Upper lobe of right lung (tissue), 1 donor: ENCODE results near the gene GBA3. TPM values are rescaled to one million over a fixed set of nuclear protein-coding genes. Genes with fewer than 3 reads are reported as not detected.

ENCODE experiments used
- ATAC-seq: fragments of 200-7000 bp; cut with Tn5 transposase; one replicate; pipeline ENCODE4 v1.9.1; 2020; ENCODE audit warnings: mild to moderate bottlenecking, moderate library complexity
- DNase-seq: peaks from one replicate; pipeline ENCODE4 v3.0.0-alpha.2; 2020
- H3K27ac ChIP-seq: fragments of 200-600 bp; one replicate; pipeline ENCODE4 v1.8.0; 2022
- H3K27me3 ChIP-seq: fragments of 200-600 bp; one replicate; pipeline ENCODE4 v1.8.0; 2022; ENCODE audit warnings: mild to moderate bottlenecking
- H3K36me3 ChIP-seq: fragments of 200-600 bp; one replicate; pipeline ENCODE4 v1.8.0; 2022
- H3K4me1 ChIP-seq: fragments of 200-600 bp; one replicate; pipeline ENCODE4 v1.8.0; 2022
- H3K4me3 ChIP-seq: fragments of 200-600 bp; one replicate; pipeline ENCODE4 v1.8.0; 2022; ENCODE audit warnings: mild to moderate bottlenecking
- H3K9me3 ChIP-seq: fragments of 200-600 bp; one replicate; pipeline ENCODE4 v1.8.0; 2022
- intact Hi-C: fragments of 100-400 bp; cut with DNase I; formaldehyde crosslinking; loops from one replicate; pipeline ENCODE4 v1.11.0; 2022
- total RNA-seq: library from RNA; stranded (reverse); fragmentation: NEBNext Ultra II Directional; extraction: Animal tissue kit (Norgen Biotek cat#: 25700); gene quantifications from one replicate; pipeline ENCODE4 v1.2.1, GENCODE V29; 2021
- TF ChIP-seq, protein P1 (sequence below): fragments of 200-600 bp; IDR thresholded peaks from one replicate; pipeline ENCODE4 v1.8.0; 2022; ENCODE audit warnings: antibody characterized with exemption
- donor health status: DM: no; HTN: yes; CAD: no; lungs with severe emphysema.

GBA3 gene
- total RNA-seq, 1 donor from 2014 or later: 0.26 TPM

DNA sequence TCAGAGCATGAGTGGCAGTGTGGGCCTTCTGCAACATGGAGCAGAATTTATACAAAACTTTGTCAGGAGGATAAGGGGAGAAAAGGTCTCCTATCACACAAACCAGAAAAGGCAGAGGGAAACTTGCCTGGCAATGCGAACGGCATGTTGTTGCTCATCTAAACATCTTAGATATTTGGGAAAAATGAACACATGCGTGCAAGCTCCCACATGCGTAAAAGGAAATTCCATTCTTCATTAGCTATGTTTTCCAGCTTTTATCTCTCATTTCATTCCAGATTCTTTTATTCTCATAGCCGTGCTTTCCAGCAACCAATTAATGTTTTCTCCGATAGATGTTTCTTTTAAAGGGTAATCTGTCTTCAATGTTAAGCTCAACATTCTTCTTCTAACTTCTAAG, 31.3 kb upstream of the GBA3 start:
- TF ChIP-seq, protein P1, sequence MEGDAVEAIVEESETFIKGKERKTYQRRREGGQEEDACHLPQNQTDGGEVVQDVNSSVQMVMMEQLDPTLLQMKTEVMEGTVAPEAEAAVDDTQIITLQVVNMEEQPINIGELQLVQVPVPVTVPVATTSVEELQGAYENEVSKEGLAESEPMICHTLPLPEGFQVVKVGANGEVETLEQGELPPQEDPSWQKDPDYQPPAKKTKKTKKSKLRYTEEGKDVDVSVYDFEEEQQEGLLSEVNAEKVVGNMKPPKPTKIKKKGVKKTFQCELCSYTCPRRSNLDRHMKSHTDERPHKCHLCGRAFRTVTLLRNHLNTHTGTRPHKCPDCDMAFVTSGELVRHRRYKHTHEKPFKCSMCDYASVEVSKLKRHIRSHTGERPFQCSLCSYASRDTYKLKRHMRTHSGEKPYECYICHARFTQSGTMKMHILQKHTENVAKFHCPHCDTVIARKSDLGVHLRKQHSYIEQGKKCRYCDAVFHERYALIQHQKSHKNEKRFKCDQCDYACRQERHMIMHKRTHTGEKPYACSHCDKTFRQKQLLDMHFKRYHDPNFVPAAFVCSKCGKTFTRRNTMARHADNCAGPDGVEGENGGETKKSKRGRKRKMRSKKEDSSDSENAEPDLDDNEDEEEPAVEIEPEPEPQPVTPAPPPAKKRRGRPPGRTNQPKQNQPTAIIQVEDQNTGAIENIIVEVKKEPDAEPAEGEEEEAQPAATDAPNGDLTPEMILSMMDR: no peak
- ATAC-seq (no peak), DNase-seq (no peak)
- Histone ChIP-seq H3K4me1 (no peaks in the 10 kb centered on the region), H3K27ac (no peak overlapping the region), H3K4me3 (no peak overlapping the region), H3K9me3 (no peaks in the 10 kb centered on the region), H3K27me3 (no peaks in the 10 kb centered on the region), H3K36me3 (no peaks in the 10 kb centered on the region)
- intact Hi-C loops: no loop called here

DNA sequence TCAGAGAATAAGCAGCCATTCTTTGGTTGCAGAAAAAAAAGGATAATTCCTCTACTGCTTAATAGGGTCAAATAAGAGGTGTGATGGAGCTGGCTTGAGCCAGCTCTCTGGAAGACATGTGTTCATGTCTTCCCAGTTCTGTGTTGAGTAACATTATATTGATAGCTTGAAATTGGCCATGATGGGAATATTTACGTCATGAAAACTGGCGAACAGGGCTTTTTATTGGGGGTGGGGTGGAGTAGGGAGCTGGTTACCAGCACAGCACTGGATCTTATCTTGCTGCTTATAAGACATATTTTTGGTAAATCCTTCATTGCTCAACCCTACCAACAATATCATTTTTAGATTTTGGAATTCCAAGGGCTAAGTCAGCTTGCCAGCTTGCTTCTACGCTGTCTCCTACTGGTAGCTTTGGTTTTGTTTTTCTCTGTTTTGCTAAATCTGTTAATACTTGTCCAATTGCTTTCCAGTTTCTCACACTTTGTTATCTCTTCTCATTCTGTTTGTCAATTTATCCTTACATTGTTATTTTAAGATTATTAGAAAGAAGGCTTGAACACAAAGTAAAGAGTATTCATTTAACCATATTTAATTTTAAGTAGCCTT, 25.3 kb upstream of the GBA3 start:
- H3K9me3 ChIP-seq: no peaks in the 10 kb centered on the region
- no peaks in the 10 kb centered on the region for H3K4me1 ChIP-seq
- H3K27me3 ChIP-seq: no peaks in the 10 kb centered on the region
- no peak for DNase-seq
- no peaks in the 10 kb centered on the region for H3K36me3 ChIP-seq
- no peak overlapping the region for H3K27ac ChIP-seq
- intact Hi-C loops: no loop called here
- H3K4me3 ChIP-seq: peak overlapping the region; percentile 0
- TF ChIP-seq, protein P1: peak; percentile 13
- peak; percentile 46 for ATAC-seq

DNA sequence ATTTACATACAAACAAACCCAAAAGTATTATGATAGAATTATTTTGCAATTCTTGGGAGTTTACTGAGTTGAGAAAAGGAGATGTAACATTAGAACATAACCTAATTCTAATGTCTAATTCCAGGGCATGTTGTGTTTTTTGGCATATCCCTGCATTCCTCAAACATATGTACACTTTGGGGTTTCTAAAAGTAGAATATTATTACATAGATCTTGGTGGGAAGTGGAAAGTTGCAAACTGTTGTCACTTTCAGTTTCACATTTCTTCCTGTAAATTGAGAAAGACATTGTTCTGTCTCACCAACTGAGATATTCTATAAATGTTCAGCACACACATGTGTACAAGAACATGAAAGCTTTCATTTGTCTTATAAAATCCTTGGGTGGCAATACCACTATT, 24.4 kb upstream of the GBA3 start:
- TF ChIP-seq, protein P1: no peak
- Histone ChIP-seq H3K4me3 (peak overlapping the region; percentile 0), H3K9me3 (no peaks in the 10 kb centered on the region), H3K4me1 (no peaks in the 10 kb centered on the region), H3K27ac (no peak overlapping the region), H3K27me3 (no peaks in the 10 kb centered on the region), H3K36me3 (no peaks in the 10 kb centered on the region)
- intact Hi-C loops: no loop called here
- DNase-seq (no peak), ATAC-seq (no peak)

DNA sequence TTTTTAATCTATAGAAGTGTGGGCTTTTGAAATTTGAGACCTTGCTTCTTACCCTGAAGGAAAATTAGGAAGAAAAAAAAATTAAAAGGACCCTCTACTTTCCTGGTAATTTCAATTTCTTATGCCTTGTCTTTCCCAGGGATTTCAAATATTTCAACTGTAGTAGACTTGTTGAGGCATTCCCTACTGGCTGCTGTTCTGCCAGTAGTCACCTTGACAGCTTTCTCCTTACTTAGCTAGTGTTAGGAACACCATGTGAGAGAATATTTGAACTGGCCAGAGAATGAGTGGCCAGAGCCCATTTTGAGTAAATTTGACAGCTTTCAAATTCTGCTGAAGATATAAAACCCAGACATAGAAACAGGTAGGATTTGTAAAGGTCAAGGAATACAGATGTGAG, 24.0 kb upstream of the GBA3 start:
- DNase-seq (no peak), ATAC-seq (no peak)
- no peak overlapping the region for H3K4me3 ChIP-seq
- no peaks in the 10 kb centered on the region for H3K36me3 ChIP-seq
- no peak overlapping the region for H3K27ac ChIP-seq
- no peaks in the 10 kb centered on the region for H3K4me1 ChIP-seq
- TF ChIP-seq, protein P1: no peak
- intact Hi-C loops: no loop called here
- no peaks in the 10 kb centered on the region for H3K27me3 ChIP-seq
- no peaks in the 10 kb centered on the region for H3K9me3 ChIP-seq

DNA sequence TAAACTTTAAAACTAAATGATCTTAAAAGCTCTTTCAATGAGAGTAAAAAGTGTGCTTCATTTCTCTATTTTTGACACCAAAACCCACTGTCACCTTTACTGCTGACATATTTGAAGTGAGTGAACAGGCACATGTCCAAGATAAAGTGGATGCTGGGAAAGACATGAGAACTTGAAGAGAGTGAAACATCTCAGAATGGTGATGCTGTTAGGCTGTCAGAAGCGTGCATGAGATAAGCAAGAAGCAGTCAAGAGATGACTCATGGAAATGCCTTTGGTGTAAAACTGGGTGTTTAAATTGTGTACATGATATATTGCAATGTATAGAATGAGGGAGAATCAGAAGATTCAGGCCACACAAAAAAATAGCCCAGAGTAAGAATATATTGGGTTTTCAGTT, 21.8 kb upstream of the GBA3 start:
- TF ChIP-seq, protein P1: no peak
- H3K9me3 ChIP-seq: no peaks in the 10 kb centered on the region
- H3K4me3 ChIP-seq: no peak overlapping the region
- H3K27ac ChIP-seq: no peak overlapping the region
- H3K4me1 ChIP-seq: no peaks in the 10 kb centered on the region
- DNase-seq: no peak
- H3K27me3 ChIP-seq: no peaks in the 10 kb centered on the region
- intact Hi-C loops: no loop called here
- no peak for ATAC-seq
- no peaks in the 10 kb centered on the region for H3K36me3 ChIP-seq

DNA sequence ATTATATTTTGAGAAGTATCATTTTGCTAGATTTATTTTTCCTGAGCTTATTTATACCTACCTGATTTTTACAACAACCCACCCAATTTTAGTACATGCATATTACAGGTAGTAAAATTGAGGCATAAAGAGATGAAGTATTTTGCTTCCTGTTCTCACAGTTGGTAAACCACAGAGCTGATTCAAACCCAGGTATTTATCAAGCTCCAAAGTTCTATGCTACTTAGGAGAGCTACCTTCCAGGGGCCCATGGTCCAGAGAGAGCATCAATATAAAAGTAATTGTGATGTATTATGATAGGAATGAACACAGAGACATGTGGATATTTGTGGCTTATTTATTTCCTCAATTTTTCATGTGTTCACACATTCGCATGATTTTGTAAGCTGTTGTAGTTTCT, 20.2 kb upstream of the GBA3 start:
- Histone ChIP-seq H3K36me3 (no peaks in the 10 kb centered on the region), H3K27ac (no peak overlapping the region), H3K4me1 (no peaks in the 10 kb centered on the region), H3K9me3 (no peaks in the 10 kb centered on the region), H3K27me3 (no peaks in the 10 kb centered on the region), H3K4me3 (no peak overlapping the region)
- intact Hi-C loops: no loop called here
- DNase-seq (no peak), ATAC-seq (no peak)
- TF ChIP-seq, protein P1: no peak
